GM12873 (cell line): ENCODE results near the gene CD48.

Source experiments
- CTCF ChIP-seq: IDR thresholded peaks from 2 replicates; pipeline ENCODE4 v1.5.1; 2012; ENCODE audit warnings: low read depth, mild to moderate bottlenecking, moderate library complexity, low read length, control low read depth; ENCODE audit not compliant: insufficient read depth; ENCODE audit errors: missing control alignments

The CD48 gene

GRCh38 chr1:160680399-160680798 lies 31.2 kb downstream of the CD48 start:
- TF ChIP-seq CTCF, result no peak

GRCh38 chr1:160679893-160680292 lies 31.7 kb downstream of the CD48 start:
- no peak for TF ChIP-seq CTCF

GRCh38 chr1:160676869-160677597 lies 34.6 kb downstream of the CD48 start:
- TF ChIP-seq CTCF, result no peak

GRCh38 chr1:160675641-160676410 lies 35.8 kb downstream of the CD48 start:
- TF ChIP-seq CTCF, result peak; percentile 94

GRCh38 chr1:160674415-160674814 lies 37.2 kb downstream of the CD48 start:
- no peak for TF ChIP-seq CTCF

- TF ChIP-seq CTCF, result no peak
Measured at GRCh38 chr1:160672789-160673695, 38.6 kb downstream of the CD48 start.
